HCT116 (cell line): ENCODE data around the gene ASCC1. TPM values are rescaled to one million over a fixed set of nuclear protein-coding genes. Genes with fewer than 3 reads are reported as not detected.

ENCODE experiments used
- ATAC-seq: fragments of 200-7000 bp; cut with Tn5 transposase; 2 replicates; pipeline ENCODE4 v1.9.1; 2020; ENCODE audit warnings: mild to moderate bottlenecking, moderate library complexity
- BruUV-seq: library from RNA; stranded (reverse); fragments of 400-500 nt; replicated peaks from 2 replicates; lab custom pipeline; 2021; lab: Mats Ljungman, UMichigan
- CTCF ChIA-PET: fragments of 300-600 bp; sonication (Branson Sonifier 250); formaldehyde crosslinking; loops from one replicate; lab custom pipeline; 2021; ENCODE audit warnings: antibody characterized with exemption; lab: Charles Lee
- POLR2A ChIA-PET: fragments of 300-600, 350-600 bp; sonication (Branson Sonifier 250); formaldehyde crosslinking; loops from one replicate; lab custom pipeline; 2021; ENCODE audit warnings: antibody characterized with exemption; lab: Charles Lee
- RAD21 ChIA-PET, 2 experiments: fragments of 300-600 bp; sonication (Branson Sonifier 250); formaldehyde crosslinking; loops; one replicate each; lab custom pipeline; 2023; ENCODE audit warnings: low total read pairs in 2 of 2; ENCODE audit not compliant: uncharacterized antibody in 2 of 2, unreplicated experiment in 2 of 2, low non-redundant PET in 1 of 2; lab: Charles Lee
- DNase-seq: peaks from one replicate; pipeline ENCODE4 v3.0.0-alpha.2; 2010; ENCODE audit warnings: low read depth, low spot score
- H2AFZ ChIP-seq: fragments of 200-600 bp; shearing (Covaris generic), sonication (generic); 2 replicates; pipeline ENCODE4 v1.6.1; 2017; ENCODE audit warnings: low read depth, mixed run types, mixed read lengths, antibody characterized with exemption, low read length; ENCODE audit not compliant: poor library complexity, severe bottlenecking
- H3K27ac ChIP-seq: 2 replicates; pipeline ENCODE4 v1.5.1; 2012; ENCODE audit warnings: low read depth, low read length
- H3K27me3 ChIP-seq: fragments of 200-600 bp; sonication (generic); 2 replicates; pipeline ENCODE4 v1.6.1; 2016; ENCODE audit warnings: mixed run types, low read length, mixed read lengths; ENCODE audit not compliant: insufficient read depth
- H3K36me3 ChIP-seq, 2 experiments: fragments of 200-500 bp in 1 of 2; fragments of 200-600 bp in 1 of 2; sonication (Bioruptor generic) in 1 of 2; sonication (generic) in 1 of 2; 2 replicates each; pipeline versions ENCODE4 v1.5.1 to v1.6.1; 2014 to 2016; ENCODE audit warnings: low read length in 2 of 2, inconsistent platforms in 1 of 2, mixed read lengths in 1 of 2, mixed run types in 1 of 2; ENCODE audit not compliant: insufficient read depth in 2 of 2, control insufficient read depth in 1 of 2
- H3K4me1 ChIP-seq, 2 experiments: fragments of 200-600 bp in 1 of 2; sonication (generic) in 1 of 2; 2 replicates each; pipeline versions ENCODE4 v1.5.1 to v1.6.1; 2012 to 2017; ENCODE audit warnings: low read length in 2 of 2, inconsistent platforms in 1 of 2, mild to moderate bottlenecking in 1 of 2, mixed read lengths in 1 of 2, mixed run types in 1 of 2, moderate library complexity in 1 of 2; ENCODE audit not compliant: insufficient read depth in 2 of 2, control insufficient read depth in 1 of 2
- H3K4me2 ChIP-seq: fragments of 200-600 bp; sonication (generic); 2 replicates; pipeline ENCODE4 v1.6.1; 2017; ENCODE audit warnings: mixed run types, low read length, mixed read lengths
- H3K4me3 ChIP-seq, 2 experiments: fragments of 200-600 bp in 1 of 2; sonication (generic) in 1 of 2; replicated peaks in 1 of 2; 2 replicates each; pipeline ENCODE4 v1.5.1; 2011 to 2016; ENCODE audit warnings: low read length in 2 of 2, control low read depth in 1 of 2, low read depth in 1 of 2, mild to moderate bottlenecking in 1 of 2, mixed read lengths in 1 of 2, mixed run types in 1 of 2
- H3K79me2 ChIP-seq: fragments of 200-600 bp; sonication (generic); 2 replicates; pipeline ENCODE4 v1.6.1; 2017; ENCODE audit warnings: mild to moderate bottlenecking, mixed run types, low read length, moderate library complexity, mixed read lengths; ENCODE audit not compliant: insufficient read depth
- H3K9ac ChIP-seq: fragments of 200-600 bp; sonication (generic); 2 replicates; pipeline ENCODE4 v1.6.1; 2016; ENCODE audit warnings: low read length, mixed read lengths
- H3K9me2 ChIP-seq: fragments of 200-600 bp; sonication (generic), shearing (Covaris generic); 2 replicates; pipeline ENCODE4 v1.6.1; 2017; ENCODE audit warnings: mixed run types, mild to moderate bottlenecking, moderate library complexity; ENCODE audit not compliant: insufficient read depth
- H3K9me3 ChIP-seq, 2 experiments: fragments of 200-500 bp in 1 of 2; fragments of 200-600 bp in 1 of 2; sonication (Bioruptor generic) in 1 of 2; sonication (generic) in 1 of 2; 2 replicates each; pipeline ENCODE4 v1.6.1; 2014 to 2017; ENCODE audit warnings: low read length in 2 of 2, mixed read lengths in 2 of 2, inconsistent platforms in 1 of 2, low read depth in 1 of 2, mild to moderate bottlenecking in 1 of 2, mixed run types in 1 of 2, moderate library complexity in 1 of 2; ENCODE audit not compliant: control insufficient read depth in 1 of 2, insufficient read depth in 1 of 2
- H4K20me1 ChIP-seq: fragments of 200-600 bp; sonication (generic), shearing (Covaris generic); 2 replicates; pipeline ENCODE4 v1.6.1; 2017; ENCODE audit warnings: mixed run types, mild to moderate bottlenecking, moderate library complexity; ENCODE audit not compliant: insufficient read depth
- CBX3 ChIP-seq: IDR thresholded peaks from 2 replicates; pipeline ENCODE4 v1.6.1; 2012; ENCODE audit warnings: low read depth
- POLR2A ChIP-seq: IDR thresholded peaks from 2 replicates; pipeline ENCODE4 v1.7.0; 2011; ENCODE audit warnings: borderline replicate concordance; ENCODE audit not compliant: insufficient read depth, insufficient read length; ENCODE audit errors: extremely low read depth
- REST ChIP-seq: IDR thresholded peaks from 2 replicates; pipeline ENCODE4 v1.6.1; 2012; ENCODE audit warnings: low read depth
- YY1 ChIP-seq: IDR thresholded peaks from 2 replicates; pipeline ENCODE4 v1.6.1; 2011; ENCODE audit warnings: low read length, low read depth, moderate library complexity, mild to moderate bottlenecking; ENCODE audit not compliant: insufficient replicate concordance; ENCODE audit errors: extremely low read depth
- ZBTB33 ChIP-seq: IDR thresholded peaks from 2 replicates; pipeline ENCODE4 v1.6.1; 2011; ENCODE audit warnings: mild to moderate bottlenecking, low read length, moderate library complexity; ENCODE audit not compliant: insufficient replicate concordance; ENCODE audit errors: extremely low read depth
- intact Hi-C: fragments of 100-400 bp; cut with micrococcal nuclease; formaldehyde crosslinking; loops from 2 replicates; pipeline ENCODE4 v1.10.0; 2022
- total RNA-seq: library from RNA; stranded (reverse); gene quantifications from one replicate; pipeline ENCODE4 v1.2.1, GENCODE V29; 2021; ENCODE audit not compliant: unreplicated experiment

ASCC1 gene
- total RNA-seq, 1 experiment from 2014 or later: 34.5 TPM

GRCh38 chr10:72098836-72099599 lies 117.1 kb downstream of the ASCC1 start:
- DNase-seq (no peak), ATAC-seq (peak; percentile 37)
- H3K9me3 ChIP-seq: no peaks in the 10 kb centered on the region
- no peaks in the 10 kb centered on the region for H3K9me2 ChIP-seq
- H3K9ac ChIP-seq: no peak overlapping the region
- peaks cover 36% of the 10 kb centered on the region in 2 experiments for H3K4me1 ChIP-seq
- no peak overlapping the region for H2AFZ ChIP-seq
- ChIA-PET RAD21 (no interaction called here), CTCF (no interaction called here), POLR2A (no interaction called here)
- H3K4me3 ChIP-seq: no peak overlapping the region
- no peaks in the 10 kb centered on the region for H3K27me3 ChIP-seq
- peak overlapping the region; percentile 52 for H3K4me2 ChIP-seq
- TF ChIP-seq ZBTB33 (no peak), YY1 (no peak), REST (no peak), POLR2A (no peak), CBX3 (no peak)
- intact Hi-C loops: no loop called here
- H3K36me3 ChIP-seq: no peaks in the 10 kb centered on the region; a peak in 1 of 4 replicates
- peak overlapping the region; percentile 71 for H3K27ac ChIP-seq
- H3K79me2 ChIP-seq: no peaks in the 10 kb centered on the region
- H4K20me1 ChIP-seq: no peaks in the 10 kb centered on the region
- BruUV-seq: no TSS peak
